ENCODE measurements around the gene SNRNP200. TPM values are rescaled to one million over a fixed set of nuclear protein-coding genes. Genes with fewer than 3 reads are reported as not detected.

SNRNP200 gene
- total RNA-seq, 1 donor from 2014 or later = 97.3 TPM

DNA sequence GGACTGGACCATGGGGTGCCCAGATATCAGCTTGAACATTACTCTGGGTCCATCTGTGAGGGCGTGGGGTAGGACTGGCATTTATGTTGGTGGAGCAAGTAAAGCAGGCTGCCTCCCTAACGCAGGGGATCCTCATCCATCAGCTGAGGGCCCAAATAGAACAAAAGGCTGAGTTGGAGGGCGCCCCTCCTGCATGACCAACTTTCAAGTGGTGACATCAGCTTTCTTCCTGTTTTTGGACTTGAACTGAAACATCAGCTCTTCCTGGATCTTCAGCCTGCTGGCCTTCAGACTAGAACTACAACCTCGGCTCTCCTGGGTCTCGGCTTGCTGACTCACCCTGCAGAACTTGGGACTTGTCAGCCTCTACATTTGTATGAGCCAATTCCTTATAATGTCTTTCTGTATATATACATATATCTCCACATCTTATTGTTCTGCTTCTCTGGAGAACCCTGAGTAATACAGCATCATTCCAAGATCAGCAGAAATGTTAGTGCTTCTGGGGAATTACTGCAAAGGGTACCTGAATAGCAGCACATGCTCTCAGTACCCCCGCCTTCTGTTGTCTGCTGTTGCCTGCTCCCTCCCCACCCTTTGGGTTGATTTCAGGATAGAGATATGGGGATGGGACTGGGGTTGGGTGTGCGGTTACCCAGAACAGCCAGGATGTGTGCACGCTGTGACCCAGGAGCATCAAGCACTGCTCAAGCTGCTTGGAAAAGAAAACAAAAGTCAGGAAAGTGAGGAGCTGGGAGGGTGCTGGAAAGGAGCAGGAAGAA, 59.5 kb downstream of the SNRNP200 start:
- Mint-ChIP-seq H3K36me3 (ENCODE audit: low read depth, unreplicated experiment) (peaks cover 6% of the 10 kb centered on the region), H3K4me1 (ENCODE audit: low read depth, unreplicated experiment) (peaks cover 14% of the 10 kb centered on the region), H3K27ac (ENCODE audit: unreplicated experiment) (peak overlapping the region; percentile 55), H3K4me3 (ENCODE audit: unreplicated experiment) (no peak overlapping the region), H3K27me3 (ENCODE audit: low read depth, unreplicated experiment) (no peaks in the 10 kb centered on the region), H3K9me3 (ENCODE audit: unreplicated experiment) (no peaks in the 10 kb centered on the region)
- H3K79me2 ChIP-seq (ENCODE audit: insufficient read depth, low read length) = no peaks in the 10 kb centered on the region
- no peak overlapping the region for H3K4me3 ChIP-seq (ENCODE audit: insufficient read depth, low read depth, low read length)
- H3K4me1 ChIP-seq (ENCODE audit: insufficient read depth, low read length) = peaks cover 16% of the 10 kb centered on the region
- H3K27ac ChIP-seq (ENCODE audit: low read depth, low read length) = no peak overlapping the region
- peaks cover 5% of the 10 kb centered on the region for H3K36me3 ChIP-seq (ENCODE audit: insufficient read depth, low read length)
- H3K27me3 ChIP-seq (ENCODE audit: insufficient read depth, low read length) = no peaks in the 10 kb centered on the region
- H4K20me1 ChIP-seq (ENCODE audit: insufficient read depth, low read length) = no peaks in the 10 kb centered on the region
- no peak overlapping the region for H2AFZ ChIP-seq (ENCODE audit: low read depth, low read length)
- H3K9me3 ChIP-seq (ENCODE audit: insufficient read depth, low read depth, low read length) = no peaks in the 10 kb centered on the region
- FAIRE-seq (no peak), DNase-seq (ENCODE audit: low read depth) (peak; percentile 49)
- H3K4me2 ChIP-seq (ENCODE audit: low read length) = no peak overlapping the region
- TF ChIP-seq, protein P1, sequence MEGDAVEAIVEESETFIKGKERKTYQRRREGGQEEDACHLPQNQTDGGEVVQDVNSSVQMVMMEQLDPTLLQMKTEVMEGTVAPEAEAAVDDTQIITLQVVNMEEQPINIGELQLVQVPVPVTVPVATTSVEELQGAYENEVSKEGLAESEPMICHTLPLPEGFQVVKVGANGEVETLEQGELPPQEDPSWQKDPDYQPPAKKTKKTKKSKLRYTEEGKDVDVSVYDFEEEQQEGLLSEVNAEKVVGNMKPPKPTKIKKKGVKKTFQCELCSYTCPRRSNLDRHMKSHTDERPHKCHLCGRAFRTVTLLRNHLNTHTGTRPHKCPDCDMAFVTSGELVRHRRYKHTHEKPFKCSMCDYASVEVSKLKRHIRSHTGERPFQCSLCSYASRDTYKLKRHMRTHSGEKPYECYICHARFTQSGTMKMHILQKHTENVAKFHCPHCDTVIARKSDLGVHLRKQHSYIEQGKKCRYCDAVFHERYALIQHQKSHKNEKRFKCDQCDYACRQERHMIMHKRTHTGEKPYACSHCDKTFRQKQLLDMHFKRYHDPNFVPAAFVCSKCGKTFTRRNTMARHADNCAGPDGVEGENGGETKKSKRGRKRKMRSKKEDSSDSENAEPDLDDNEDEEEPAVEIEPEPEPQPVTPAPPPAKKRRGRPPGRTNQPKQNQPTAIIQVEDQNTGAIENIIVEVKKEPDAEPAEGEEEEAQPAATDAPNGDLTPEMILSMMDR (IDR thresholded peaks at IDR 0.05; ENCODE audit: insufficient read depth, low read depth, low read length) = no peak
- no peak for TF ChIP-seq EZH2 (IDR thresholded peaks at IDR 0.05; ENCODE audit: insufficient read depth, low read length)
- no peak overlapping the region for H3K9ac ChIP-seq (ENCODE audit: low read length)

GRCh38 chr2:96243843-96244242, 61.5 kb downstream of the SNRNP200 start:
- Histone ChIP-seq H2AFZ (ENCODE audit: low read depth, low read length) (no peak overlapping the region), H4K20me1 (ENCODE audit: insufficient read depth, low read length) (no peaks in the 10 kb centered on the region), H3K9me3 (ENCODE audit: insufficient read depth, low read depth, low read length) (no peaks in the 10 kb centered on the region), H3K9ac (ENCODE audit: low read length) (no peak overlapping the region), H3K27ac (ENCODE audit: low read depth, low read length) (no peak overlapping the region), H3K4me2 (ENCODE audit: low read length) (no peak overlapping the region), H3K27me3 (ENCODE audit: insufficient read depth, low read length) (no peaks in the 10 kb centered on the region), H3K4me3 (ENCODE audit: insufficient read depth, low read depth, low read length) (no peak overlapping the region), H3K36me3 (ENCODE audit: insufficient read depth, low read length) (no peaks in the 10 kb centered on the region), H3K79me2 (ENCODE audit: insufficient read depth, low read length) (no peaks in the 10 kb centered on the region), H3K4me1 (ENCODE audit: insufficient read depth, low read length) (peaks cover 16% of the 10 kb centered on the region)
- FAIRE-seq (no peak), DNase-seq (ENCODE audit: low read depth) (no peak)
- Mint-ChIP-seq H3K4me3 (ENCODE audit: unreplicated experiment) (no peak overlapping the region), H3K36me3 (ENCODE audit: low read depth, unreplicated experiment) (peaks cover 6% of the 10 kb centered on the region), H3K9me3 (ENCODE audit: unreplicated experiment) (no peaks in the 10 kb centered on the region), H3K27me3 (ENCODE audit: low read depth, unreplicated experiment) (no peaks in the 10 kb centered on the region), H3K4me1 (ENCODE audit: low read depth, unreplicated experiment) (peaks cover 10% of the 10 kb centered on the region), H3K27ac (ENCODE audit: unreplicated experiment) (no peak overlapping the region)
- no peak for TF ChIP-seq EZH2 (IDR thresholded peaks at IDR 0.05; ENCODE audit: insufficient read depth, low read length)
- TF ChIP-seq, protein P1 (IDR thresholded peaks at IDR 0.05; ENCODE audit: insufficient read depth, low read depth, low read length) = no peak

Measured in astrocyte (in vitro differentiated cells and primary cell).